Activated naive CD4-positive, alpha-beta T cell treated with anti-CD3 and anti-CD28 coated beads, Interleukin-2, amount 50 U/mL, for 24 hours (primary cell): ENCODE results near the gene AKR1A1.

Experiments used
- H3K27ac Mint-ChIP-seq: one replicate; pipeline ENCODE4 v1.8.0; 2021; ENCODE audit warnings: mild to moderate bottlenecking, mixed read lengths
- H3K27me3 Mint-ChIP-seq: one replicate; pipeline ENCODE4 v1.8.0; 2021; ENCODE audit warnings: mixed read lengths
- H3K36me3 Mint-ChIP-seq: one replicate; pipeline ENCODE4 v1.8.0; 2021; ENCODE audit warnings: mixed read lengths
- H3K4me1 Mint-ChIP-seq: one replicate; pipeline ENCODE4 v1.8.0; 2021; ENCODE audit warnings: mixed read lengths
- H3K4me3 Mint-ChIP-seq: one replicate; pipeline ENCODE4 v1.8.0; 2021; ENCODE audit warnings: mild to moderate bottlenecking, mixed read lengths
- H3K9me3 Mint-ChIP-seq: one replicate; pipeline ENCODE4 v1.8.0; 2021; ENCODE audit warnings: mixed read lengths

The AKR1A1 gene

DNA sequence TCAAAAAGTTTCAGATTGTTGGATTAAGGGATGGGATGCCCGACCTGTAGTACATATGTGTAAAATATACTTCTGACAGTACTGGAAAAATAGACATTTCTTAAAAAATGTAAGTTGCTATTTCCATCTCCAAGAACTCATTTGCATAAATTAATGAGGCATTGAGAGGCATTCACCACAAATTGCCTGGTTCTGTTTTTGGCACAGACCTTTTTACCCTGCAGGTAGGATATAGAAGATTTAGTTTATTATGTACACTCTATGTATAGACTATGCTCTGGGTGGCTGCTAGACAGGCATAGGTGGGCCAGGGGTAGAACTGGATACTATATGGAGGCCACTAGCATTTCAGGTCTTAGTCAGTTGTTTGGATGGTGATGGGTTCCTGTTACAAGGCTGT, 65.3 kb downstream of the AKR1A1 start:
- H3K36me3 Mint-ChIP-seq, result peaks cover 15% of the 10 kb centered on the region
- no peak overlapping the region for H3K4me3 Mint-ChIP-seq
- H3K27me3 Mint-ChIP-seq, result no peaks in the 10 kb centered on the region
- no peak overlapping the region for H3K27ac Mint-ChIP-seq
- H3K9me3 Mint-ChIP-seq, result no peaks in the 10 kb centered on the region
- peaks cover 10% of the 10 kb centered on the region for H3K4me1 Mint-ChIP-seq

DNA sequence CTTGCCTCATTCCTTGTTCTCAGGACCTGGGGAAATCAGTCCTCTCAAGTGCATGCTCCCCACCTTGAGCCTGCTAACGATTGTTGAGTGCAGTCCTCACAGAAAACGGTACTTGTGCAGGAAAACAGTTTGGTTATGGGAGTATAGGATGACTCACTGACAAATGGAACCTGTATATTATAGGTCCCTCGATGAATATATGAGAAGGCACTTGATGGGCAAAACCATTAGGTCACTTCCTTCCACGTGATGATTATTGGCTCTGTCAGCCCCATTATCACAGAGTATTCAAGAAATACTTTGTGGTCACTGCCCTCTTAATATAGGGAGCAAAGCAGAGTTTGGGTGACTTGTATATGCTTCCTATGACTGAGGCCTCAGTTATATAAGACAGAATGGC, 67.0 kb downstream of the AKR1A1 start:
- Mint-ChIP-seq H3K36me3 (peaks cover 15% of the 10 kb centered on the region), H3K27ac (no peak overlapping the region), H3K27me3 (no peaks in the 10 kb centered on the region), H3K4me3 (no peak overlapping the region), H3K4me1 (peaks cover 10% of the 10 kb centered on the region), H3K9me3 (no peaks in the 10 kb centered on the region)

DNA sequence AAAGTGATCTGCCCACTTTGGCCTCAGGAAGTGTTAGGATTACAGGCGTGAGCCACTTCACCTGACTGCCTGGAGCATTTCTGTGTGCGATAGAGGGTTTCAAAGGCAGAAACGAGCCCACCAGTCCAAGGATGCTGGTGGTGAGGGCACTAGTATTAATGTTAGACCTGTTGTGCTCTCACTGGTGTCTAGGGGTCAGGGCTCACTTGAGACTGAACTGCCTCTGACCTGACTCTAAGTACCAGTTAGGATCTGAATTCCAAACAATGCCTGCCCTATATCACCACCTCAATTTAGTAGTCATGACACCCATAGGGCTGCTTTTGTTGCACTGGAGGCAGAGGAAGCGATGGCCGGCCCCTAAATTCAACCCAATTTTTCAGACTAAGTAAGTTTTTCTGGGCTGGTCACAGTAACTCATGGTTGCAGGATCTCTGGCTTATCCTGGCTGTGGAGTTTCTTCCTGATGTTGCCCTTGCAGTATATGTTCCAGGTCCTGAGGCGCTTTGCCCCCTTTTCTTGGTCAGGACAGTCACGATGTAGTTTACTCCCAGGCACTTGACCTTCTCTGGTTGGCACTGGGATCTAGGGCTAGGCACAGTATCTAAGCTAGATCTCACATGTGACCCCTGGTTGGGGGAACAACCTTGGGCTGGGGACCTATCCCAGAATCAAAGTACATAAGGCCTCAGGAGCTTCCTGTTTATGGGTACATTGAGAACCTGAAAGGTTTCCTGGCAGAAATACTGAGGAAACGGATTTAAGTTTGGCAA, 68.7 kb downstream of the AKR1A1 start:
- no peaks in the 10 kb centered on the region for H3K9me3 Mint-ChIP-seq
- peaks cover 13% of the 10 kb centered on the region for H3K36me3 Mint-ChIP-seq
- no peak overlapping the region for H3K4me3 Mint-ChIP-seq
- peak overlapping the region; percentile 76 for H3K27ac Mint-ChIP-seq
- H3K4me1 Mint-ChIP-seq, result peaks cover 10% of the 10 kb centered on the region
- H3K27me3 Mint-ChIP-seq, result no peaks in the 10 kb centered on the region
